Fibroblast of peridontal ligament (primary cell): ENCODE measurements around the gene CDT1.
"Not testable (repeated sequence)": the region's sequence is repeated elsewhere in the genome, so short reads cannot be mapped to it uniquely, and the experiment has no call there.

Source experiments
- DNase-seq: peaks from one replicate; pipeline ENCODE4 v3.0.0-alpha.2; 2010; ENCODE audit errors: extremely low read depth

Gene CDT1

GRCh38 chr16:88816736-88817535 lies 13.3 kb downstream of the CDT1 start:
- DNase-seq: no peak

- DNase-seq: peak; percentile 43
Observed at GRCh38 chr16:88817785-88818574, 14.4 kb downstream of the CDT1 start.

- DNase-seq: no peak
Observed at GRCh38 chr16:88818575-88818874, 14.9 kb downstream of the CDT1 start.

- no peak for DNase-seq
Observed at GRCh38 chr16:88819126-88819525, 15.5 kb downstream of the CDT1 start.

- DNase-seq: no peak
Observed at GRCh38 chr16:88820385-88821025, 16.9 kb downstream of the CDT1 start.

GRCh38 chr16:88821168-88821850 lies 17.7 kb downstream of the CDT1 start:
- no peak for DNase-seq

GRCh38 chr16:88822281-88823040 lies 18.9 kb downstream of the CDT1 start:
- no peak for DNase-seq

GRCh38 chr16:88823646-88824045 lies 20.1 kb downstream of the CDT1 start:
- DNase-seq: not testable (repeated sequence)

- no peak for DNase-seq
Observed at GRCh38 chr16:88824256-88825077, 20.9 kb downstream of the CDT1 start.

GRCh38 chr16:88825146-88825545 lies 21.6 kb downstream of the CDT1 start:
- no peak for DNase-seq

- no peak for DNase-seq
Observed at GRCh38 chr16:88826070-88826840, 22.7 kb downstream of the CDT1 start.

GRCh38 chr16:88827727-88828126 lies 24.1 kb downstream of the CDT1 start:
- no peak for DNase-seq

GRCh38 chr16:88828711-88829110 lies 25.1 kb downstream of the CDT1 start:
- no peak for DNase-seq

- no peak for DNase-seq
Observed at GRCh38 chr16:88830258-88830657, 26.7 kb downstream of the CDT1 start.

- no peak for DNase-seq
Observed at GRCh38 chr16:88830783-88831182, 27.2 kb downstream of the CDT1 start.

GRCh38 chr16:88831838-88832237 lies 28.2 kb downstream of the CDT1 start:
- no peak for DNase-seq

GRCh38 chr16:88833086-88833485 lies 29.5 kb downstream of the CDT1 start:
- DNase-seq: no peak

- no peak for DNase-seq
Observed at GRCh38 chr16:88834670-88835069, 31.1 kb downstream of the CDT1 start.

GRCh38 chr16:88835383-88835782 lies 31.8 kb downstream of the CDT1 start:
- peak; percentile 60 for DNase-seq

GRCh38 chr16:88835818-88836217 lies 32.2 kb downstream of the CDT1 start:
- DNase-seq: no peak
